Measurements from ENCODE around the gene GALNT11.
"Not testable (repeated sequence)": the region's sequence is repeated elsewhere in the genome, so short reads cannot be mapped to it uniquely, and the experiment has no call there.

The GALNT11 gene

DNA sequence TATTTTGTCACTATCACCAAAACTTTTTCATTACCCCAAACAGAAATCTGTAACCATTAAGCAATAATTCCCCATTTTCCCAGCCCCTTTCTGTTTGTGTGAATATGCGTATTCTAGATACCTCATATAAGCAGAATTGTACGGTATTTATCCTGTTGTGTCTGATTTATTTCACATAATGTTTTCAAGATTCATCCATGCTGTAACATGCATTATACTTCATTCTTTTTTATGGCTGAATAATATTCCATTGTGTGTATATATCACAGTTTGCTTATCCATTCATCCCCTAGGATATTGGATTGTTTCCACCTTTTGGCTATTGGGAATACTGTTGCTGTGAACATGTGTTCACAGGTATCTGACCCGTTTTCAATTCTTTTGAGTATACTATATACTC, 26.5 kb downstream of the GALNT11 start:
- ATAC-seq (no peak), DNase-seq (no peak)
- no peak overlapping the region for H3K4me3 Mint-ChIP-seq
- H3K4me1 Mint-ChIP-seq, result peaks cover 18% of the 10 kb centered on the region
- H3K27me3 Mint-ChIP-seq, result no peaks in the 10 kb centered on the region
- H3K9me3 Mint-ChIP-seq, result peaks cover 0 to 5% of the 10 kb centered on the region in 2 donors
- H3K27ac Mint-ChIP-seq, result no peak overlapping the region

DNA sequence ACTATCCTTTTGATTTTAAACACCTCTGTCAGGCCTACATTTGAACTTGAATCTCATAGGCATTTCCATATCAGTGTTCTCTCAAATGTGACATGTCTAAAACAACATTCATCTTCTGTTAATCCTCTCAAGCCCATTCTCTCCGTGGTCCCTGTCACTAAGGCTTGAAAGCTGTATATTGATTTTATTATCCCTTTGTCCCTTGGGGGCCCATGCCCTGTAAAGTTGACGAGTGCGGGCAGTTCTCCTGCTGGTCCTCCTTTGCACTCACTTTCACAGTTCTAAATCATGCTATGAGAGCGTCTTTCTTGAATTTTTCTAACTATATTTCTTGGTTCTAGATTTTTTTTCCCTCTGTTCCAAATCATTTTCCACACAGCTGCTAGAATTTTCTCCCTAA, 27.3 kb downstream of the GALNT11 start:
- H3K9me3 Mint-ChIP-seq, result peaks cover 0 to 5% of the 10 kb centered on the region in 2 donors
- no peak overlapping the region for H3K27ac Mint-ChIP-seq
- H3K27me3 Mint-ChIP-seq, result no peaks in the 10 kb centered on the region
- ATAC-seq (no peak), DNase-seq (no peak)
- no peak overlapping the region for H3K4me3 Mint-ChIP-seq
- peaks cover 18% of the 10 kb centered on the region for H3K4me1 Mint-ChIP-seq

DNA sequence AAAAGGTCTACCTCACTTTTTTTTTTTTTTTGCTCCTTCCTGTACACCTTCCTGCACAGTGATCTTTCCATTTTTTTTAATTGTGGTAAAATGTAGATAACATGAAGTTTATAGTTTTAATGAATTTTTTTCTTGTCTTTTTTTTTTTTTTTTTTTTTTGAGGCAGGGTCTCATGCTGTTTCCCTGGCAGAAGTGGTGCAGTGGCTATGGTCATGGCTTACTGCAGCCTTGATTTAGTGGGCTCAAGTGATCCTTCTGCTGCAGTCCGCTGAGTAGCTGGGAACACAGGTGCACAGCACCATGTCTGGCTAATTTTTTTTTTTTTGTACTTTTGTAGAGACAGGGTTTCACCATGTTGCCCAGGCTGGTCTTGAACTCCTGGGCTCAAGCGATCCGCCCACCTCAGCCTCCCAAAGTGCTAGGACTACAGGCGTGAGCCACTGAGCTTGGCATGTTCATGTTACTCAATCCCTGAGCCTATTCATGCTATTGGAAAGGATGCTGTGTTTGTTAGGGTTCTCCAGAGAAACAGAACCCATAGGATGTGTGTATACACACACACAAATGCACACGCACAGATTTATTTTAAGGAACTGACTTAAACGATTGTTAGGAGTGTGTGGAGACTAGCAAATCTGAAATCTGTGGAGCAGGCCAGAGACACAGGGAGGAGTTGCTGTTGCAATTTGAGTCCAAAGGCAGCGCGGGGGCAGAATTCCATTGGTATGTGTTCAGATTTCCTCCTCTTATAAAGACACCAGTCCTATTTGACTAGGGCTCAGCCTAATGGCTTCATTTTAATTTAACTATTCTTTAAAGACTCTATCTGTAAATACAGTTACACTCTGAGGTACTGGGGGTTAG, 29.1 kb downstream of the GALNT11 start:
- DNase-seq, result no peak
- Mint-ChIP-seq H3K4me3 (no peak overlapping the region), H3K9me3 (no peaks in the 10 kb centered on the region)

DNA sequence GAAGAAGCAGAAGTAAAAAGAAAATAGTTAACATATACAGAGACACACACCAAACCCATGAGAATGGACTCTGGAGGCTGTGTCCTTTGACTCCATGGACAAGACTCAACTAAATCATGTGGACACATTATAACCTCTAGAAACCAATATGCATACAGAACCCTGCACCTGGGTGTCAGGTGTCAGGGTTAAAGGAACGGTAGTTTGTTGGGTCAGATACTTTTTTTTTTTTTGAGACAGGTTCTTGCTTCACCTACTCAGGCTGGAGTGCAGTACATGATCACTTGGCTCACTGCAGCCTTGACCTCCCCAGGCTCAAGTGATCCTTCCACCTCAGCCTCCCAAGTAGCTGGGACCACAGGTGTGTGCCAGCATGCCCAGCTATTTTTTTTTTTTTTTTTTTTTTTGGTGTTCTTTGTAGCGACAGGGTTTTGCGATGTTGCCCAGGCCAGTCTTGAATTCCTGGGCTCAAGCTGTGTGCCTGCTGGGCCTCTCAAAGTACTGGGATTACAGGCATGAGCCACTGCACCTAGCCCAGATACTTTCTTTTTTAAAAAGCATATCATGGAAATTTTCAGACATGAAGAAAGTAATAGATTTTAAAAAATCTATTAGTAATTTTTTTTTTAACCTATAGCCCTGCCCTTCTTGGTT, 31.3 kb downstream of the GALNT11 start:
- Mint-ChIP-seq H3K27me3 (no peaks in the 10 kb centered on the region), H3K4me3 (no peak overlapping the region), H3K27ac (peak overlapping the region in 1 of 2 donors; percentile 36), H3K4me1 (peaks cover 5% of the 10 kb centered on the region), H3K9me3 (no peaks in the 10 kb centered on the region)
- no peak for ATAC-seq
- DNase-seq, result no peak

More for the DNA sequence above, 29.1 kb downstream of the GALNT11 start:
- ATAC-seq, result no peak
- Mint-ChIP-seq H3K4me1 (peaks cover 11% of the 10 kb centered on the region), H3K27ac (no peak overlapping the region), H3K27me3 (no peaks in the 10 kb centered on the region)

DNA sequence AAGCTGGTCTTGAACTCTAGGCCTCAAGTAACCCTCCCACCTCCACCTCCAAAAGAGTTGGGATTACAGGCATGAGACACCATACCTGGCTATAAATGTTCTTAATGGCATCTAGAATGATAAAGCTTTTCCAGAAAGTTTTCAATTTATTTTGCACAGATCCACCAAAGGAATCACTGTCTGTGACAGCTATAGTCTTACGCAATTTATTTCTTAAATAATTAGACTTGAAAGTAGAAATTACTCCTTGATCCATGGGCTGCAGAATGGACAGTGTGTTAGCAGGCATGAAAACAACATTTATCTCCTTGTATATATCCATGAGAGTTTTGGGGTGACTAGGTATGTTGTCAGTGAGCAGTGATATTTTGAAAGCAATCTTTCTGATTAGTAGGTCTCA, 33.8 kb downstream of the GALNT11 start:
- H3K4me1 Mint-ChIP-seq, result peaks cover 19% of the 10 kb centered on the region
- ATAC-seq, result no peak
- no peak overlapping the region for H3K27ac Mint-ChIP-seq
- DNase-seq, result no peak
- no peaks in the 10 kb centered on the region for H3K27me3 Mint-ChIP-seq
- no peak overlapping the region for H3K4me3 Mint-ChIP-seq
- peaks cover 0 to 16% of the 10 kb centered on the region in 2 donors for H3K9me3 Mint-ChIP-seq

DNA sequence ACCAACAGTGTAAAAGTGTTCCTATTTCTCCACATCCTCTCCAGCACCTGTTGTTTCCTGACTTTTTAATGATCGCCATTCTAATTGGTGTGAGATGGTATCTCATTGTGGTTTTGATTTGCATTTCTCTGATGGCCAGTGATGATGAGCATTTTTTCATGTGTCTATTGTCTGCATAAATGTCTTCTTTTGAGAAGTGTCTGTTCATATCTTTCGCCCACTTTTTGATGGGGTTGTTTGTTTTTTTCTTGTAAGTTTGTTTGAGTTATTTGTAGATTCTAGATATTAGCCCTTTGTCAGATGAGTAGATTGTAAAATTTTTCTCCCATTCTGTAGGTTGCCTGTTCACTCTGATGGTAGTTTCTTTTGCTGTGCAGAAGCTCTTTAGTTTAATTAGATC, 35.6 kb downstream of the GALNT11 start:
- not testable (repeated sequence) for H3K4me3 Mint-ChIP-seq, H3K27ac Mint-ChIP-seq, H3K27me3 Mint-ChIP-seq, DNase-seq, ATAC-seq
- Mint-ChIP-seq H3K4me1 (peaks cover 19% of the 10 kb centered on the region), H3K9me3 (peaks cover 4 to 17% of the 10 kb centered on the region in 2 donors)

DNA sequence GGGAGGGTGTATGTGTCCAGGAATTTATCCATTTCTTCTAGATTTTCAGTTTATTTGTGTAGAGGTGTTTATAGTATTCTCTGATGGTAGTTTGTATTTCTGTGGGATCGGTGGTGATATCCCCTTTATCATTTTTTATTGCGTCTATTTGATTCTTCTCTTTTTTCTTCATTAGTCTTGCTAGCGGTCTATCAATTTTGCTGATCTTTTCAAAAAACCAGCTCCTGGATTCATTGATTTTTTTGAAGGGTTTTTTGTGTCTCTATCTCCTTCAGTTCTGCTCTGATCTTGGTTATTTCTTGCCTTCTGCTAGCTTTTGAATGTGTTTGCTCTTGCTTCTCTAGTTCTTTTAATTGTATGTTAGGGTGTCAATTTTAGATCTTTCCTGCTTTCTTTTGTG, 37.7 kb downstream of the GALNT11 start:
- Mint-ChIP-seq H3K9me3 (peaks cover 4 to 17% of the 10 kb centered on the region in 2 donors), H3K4me1 (peaks cover 31% of the 10 kb centered on the region)
- H3K27ac Mint-ChIP-seq, ATAC-seq, H3K4me3 Mint-ChIP-seq, H3K27me3 Mint-ChIP-seq, DNase-seq: not testable (repeated sequence)

DNA sequence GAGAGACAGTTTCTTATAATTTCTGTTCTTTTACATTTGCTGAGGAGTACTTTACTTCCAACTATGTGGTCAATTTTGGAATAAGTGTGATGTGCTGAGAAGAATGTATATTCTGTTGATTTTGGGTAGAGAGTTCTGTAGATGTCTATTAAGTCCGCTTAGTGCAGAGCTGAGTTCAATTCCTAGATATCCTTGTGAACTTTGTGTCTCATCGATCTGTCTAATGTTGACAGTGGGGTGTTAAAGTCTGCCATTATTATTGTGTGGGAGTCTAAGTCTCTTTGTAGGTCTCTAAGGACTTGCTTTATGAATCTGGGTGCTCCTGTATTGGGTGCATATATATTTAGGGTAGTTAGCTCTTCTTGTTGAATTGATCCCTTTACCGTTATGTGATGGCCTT, 38.3 kb downstream of the GALNT11 start:
- not testable (repeated sequence) for H3K4me3 Mint-ChIP-seq, H3K27ac Mint-ChIP-seq, ATAC-seq, DNase-seq, H3K27me3 Mint-ChIP-seq
- Mint-ChIP-seq H3K4me1 (peaks cover 33% of the 10 kb centered on the region), H3K9me3 (peaks cover 4 to 17% of the 10 kb centered on the region in 2 donors)

DNA sequence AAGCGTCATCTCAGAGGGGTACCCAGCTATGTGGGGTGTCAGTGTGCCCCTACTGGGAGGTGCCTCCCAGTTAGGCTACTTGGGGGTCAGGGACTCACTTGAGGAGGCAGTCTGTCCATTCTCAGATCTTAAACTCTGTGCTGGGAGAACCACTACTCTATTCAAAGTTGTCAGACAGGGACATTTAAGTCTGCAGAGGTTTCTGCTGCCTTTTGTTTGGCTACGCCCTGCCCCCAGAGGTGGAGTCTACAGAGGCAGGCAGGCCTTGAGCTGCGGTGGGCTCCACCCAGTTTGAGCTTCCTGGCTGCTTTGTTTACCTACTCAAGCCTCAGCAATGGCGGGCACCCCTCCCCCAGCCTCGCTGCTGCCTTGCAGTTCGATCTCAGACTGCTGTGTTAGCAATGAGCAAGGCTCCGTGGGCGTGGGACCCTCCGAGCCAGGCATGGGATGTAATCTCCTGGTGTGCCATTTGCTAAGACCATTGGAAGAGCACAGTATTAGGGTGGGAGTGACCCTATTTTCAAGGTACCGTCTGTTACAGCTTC, 40.4 kb downstream of the GALNT11 start:
- not testable (repeated sequence) for H3K4me3 Mint-ChIP-seq, H3K27me3 Mint-ChIP-seq, DNase-seq, H3K27ac Mint-ChIP-seq, ATAC-seq
- peaks cover 11 to 28% of the 10 kb centered on the region in 2 donors for H3K9me3 Mint-ChIP-seq
- H3K4me1 Mint-ChIP-seq, result peaks cover 33% of the 10 kb centered on the region

DNA sequence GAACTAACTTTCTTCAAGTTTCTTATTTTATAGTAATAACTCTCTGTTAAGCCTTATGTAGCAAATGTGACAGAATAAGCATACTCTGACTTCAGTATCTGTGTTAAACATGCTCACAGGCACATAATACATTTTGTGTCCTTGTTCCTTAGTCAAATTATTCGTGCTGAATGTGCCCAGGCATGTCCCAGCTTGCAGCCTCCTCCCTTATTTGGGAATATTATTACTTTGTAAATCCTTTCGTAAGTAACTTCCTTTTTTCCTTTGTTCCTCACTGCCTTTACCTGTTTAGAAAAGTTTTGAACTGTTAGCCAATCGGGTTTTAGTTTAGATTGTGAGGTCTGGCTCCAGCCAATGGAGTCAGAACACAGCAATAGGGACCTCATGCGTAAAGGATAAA, 46.9 kb downstream of the GALNT11 start:
- ATAC-seq (no peak), DNase-seq (no peak)
- Mint-ChIP-seq H3K27ac (no peak overlapping the region), H3K27me3 (no peaks in the 10 kb centered on the region), H3K4me3 (no peak overlapping the region), H3K4me1 (peaks cover 50% of the 10 kb centered on the region), H3K9me3 (peaks cover 7 to 12% of the 10 kb centered on the region in 2 donors)

DNA sequence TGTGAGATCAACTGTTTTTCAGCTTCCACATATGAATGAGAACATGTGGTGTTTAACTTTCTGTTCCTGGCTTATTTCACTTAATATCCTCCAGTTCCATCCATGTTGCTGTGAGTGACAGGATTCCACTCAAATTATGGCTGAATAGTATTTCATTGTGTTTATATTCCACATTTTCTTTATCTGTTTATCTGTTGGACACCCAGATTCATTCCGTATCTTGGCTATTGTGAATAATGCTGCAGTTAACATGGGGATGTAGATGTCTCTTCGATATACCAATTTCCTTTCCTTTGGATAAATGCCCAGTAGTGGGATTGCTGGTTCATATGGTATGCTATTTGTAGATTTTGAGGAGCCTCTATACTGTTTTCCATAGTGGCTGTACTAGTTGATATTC, 47.9 kb downstream of the GALNT11 start:
- DNase-seq (no peak), ATAC-seq (no peak)
- Mint-ChIP-seq H3K27ac (no peak overlapping the region), H3K27me3 (no peaks in the 10 kb centered on the region), H3K4me1 (peaks cover 50% of the 10 kb centered on the region), H3K4me3 (no peak overlapping the region), H3K9me3 (peaks cover 7 to 12% of the 10 kb centered on the region in 2 donors)

DNA sequence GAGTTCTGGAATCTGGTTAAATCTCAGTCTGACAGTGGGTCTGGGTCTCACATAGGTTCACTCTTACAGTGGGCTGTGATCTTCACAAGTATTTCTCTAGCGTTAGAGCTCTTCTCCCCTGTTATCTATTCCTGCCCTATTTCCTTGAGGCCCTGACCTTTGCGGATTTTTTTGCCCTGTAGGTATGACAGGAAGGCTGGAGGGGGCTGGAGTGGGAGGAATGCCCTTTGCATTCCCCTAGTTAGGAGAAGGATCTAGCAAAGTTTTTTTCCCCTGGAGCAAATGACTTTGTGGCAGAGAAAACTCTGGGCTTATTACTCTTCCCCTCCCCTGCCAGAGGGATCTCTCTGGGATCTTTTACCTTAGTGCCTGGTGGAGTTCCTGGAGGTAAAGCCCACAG, 49.2 kb downstream of the GALNT11 start:
- H3K27me3 Mint-ChIP-seq, result no peaks in the 10 kb centered on the region
- peaks cover 63% of the 10 kb centered on the region for H3K4me1 Mint-ChIP-seq

DNA sequence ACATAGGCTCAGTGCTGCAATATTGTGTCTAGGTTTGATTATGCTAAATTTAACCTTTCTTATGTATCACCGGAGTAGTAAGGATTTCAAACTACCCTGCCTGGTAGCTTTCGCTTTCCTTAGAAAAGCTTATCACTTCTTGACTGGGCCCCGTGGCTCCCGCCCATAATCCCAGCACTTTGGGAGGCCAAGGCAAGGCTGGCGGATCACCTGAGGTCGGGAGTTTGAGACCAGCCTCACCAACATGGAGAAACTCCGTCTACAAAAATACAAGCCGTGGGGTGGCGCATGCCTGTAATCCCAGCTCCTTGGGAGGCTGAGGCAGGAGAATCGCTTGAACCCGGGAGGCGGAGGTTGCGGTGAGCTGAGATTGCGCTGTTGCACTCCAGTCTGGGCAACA, 49.9 kb downstream of the GALNT11 start:
- H3K4me1 Mint-ChIP-seq, result peaks cover 63% of the 10 kb centered on the region
- not testable (repeated sequence) for DNase-seq, H3K4me3 Mint-ChIP-seq, ATAC-seq, H3K27me3 Mint-ChIP-seq, H3K27ac Mint-ChIP-seq, H3K9me3 Mint-ChIP-seq

More for the DNA sequence above, 49.2 kb downstream of the GALNT11 start:
- H3K27ac Mint-ChIP-seq, result no peak overlapping the region
- DNase-seq (no peak), ATAC-seq (no peak)
- peaks cover 7 to 12% of the 10 kb centered on the region in 2 donors for H3K9me3 Mint-ChIP-seq
- H3K4me3 Mint-ChIP-seq, result no peak overlapping the region

DNA sequence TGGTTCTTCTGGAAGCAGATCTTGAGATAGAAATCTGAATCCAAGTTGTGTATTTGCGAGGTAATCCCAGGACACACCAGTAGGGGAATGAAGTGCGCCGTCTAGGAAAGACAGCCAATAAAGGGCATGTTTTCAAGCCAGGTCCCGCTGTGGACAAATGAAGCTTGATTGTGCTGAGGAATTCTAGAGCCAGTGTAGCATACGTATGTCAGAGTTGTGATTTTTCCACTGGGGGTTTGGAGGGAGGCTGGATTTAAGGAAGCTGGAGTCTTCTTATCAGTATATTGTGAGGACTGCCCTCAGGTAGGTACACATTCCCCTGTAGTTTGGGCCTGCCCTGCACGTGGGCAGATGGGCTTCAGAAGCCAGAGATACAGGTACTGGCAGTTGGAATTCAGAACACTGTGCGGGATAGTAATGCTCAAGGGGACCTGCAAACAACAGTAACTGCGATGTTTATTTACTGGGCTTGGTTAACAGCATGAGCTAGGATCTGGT, 50.9 kb downstream of the GALNT11 start:
- Mint-ChIP-seq H3K4me1 (peaks cover 63% of the 10 kb centered on the region), H3K9me3 (no peaks in the 10 kb centered on the region), H3K27ac (no peak overlapping the region), H3K4me3 (no peak overlapping the region), H3K27me3 (no peaks in the 10 kb centered on the region)
- ATAC-seq (peak; percentile 45), DNase-seq (no peak)

DNA sequence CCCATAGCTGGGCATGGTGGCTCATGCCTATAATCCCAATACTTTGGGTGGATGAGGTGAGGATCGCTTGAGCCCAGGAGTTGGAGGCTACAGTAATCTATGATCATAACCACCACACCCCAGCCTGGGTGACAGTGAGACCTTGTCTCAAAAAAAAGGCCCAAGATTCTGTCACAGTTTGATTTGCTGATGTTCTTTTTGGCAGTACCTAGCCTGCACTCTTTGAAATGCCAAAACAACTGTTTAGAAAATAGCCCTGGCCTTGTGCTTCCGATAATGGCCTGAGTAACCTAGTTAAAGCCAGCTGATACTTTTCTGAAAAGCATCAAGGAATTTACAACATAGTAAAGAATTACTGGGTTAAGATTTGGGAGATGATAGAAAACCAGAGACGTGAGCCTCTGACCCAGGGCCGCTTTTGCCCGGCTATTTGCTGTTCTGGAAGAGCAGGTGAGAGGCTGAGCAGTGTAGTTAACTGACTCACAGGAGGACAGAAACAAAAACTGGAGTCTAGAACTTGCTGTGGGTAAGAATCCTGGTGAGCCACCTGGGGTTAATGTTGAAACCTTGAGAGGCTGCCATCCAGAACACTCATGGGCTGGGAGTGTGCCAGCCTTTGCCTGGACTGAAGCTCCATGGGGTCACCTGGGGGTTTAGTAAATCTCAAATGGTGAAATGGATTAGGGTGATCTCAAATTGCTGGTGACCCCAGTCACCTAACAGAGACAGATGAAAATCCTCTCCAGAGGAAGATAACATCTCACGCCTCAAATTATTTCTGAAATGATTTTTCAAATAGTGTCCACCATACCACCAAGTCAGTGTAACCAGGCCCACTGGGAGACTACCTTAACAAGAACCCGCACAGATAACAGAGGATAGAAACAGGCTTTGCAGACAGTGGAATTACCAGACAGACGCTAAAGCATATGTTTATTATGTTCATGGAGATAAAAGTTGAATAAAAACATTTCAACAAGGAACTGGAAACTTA, 51.8 kb downstream of the GALNT11 start:
- H3K27me3 Mint-ChIP-seq, result no peaks in the 10 kb centered on the region
- H3K4me3 Mint-ChIP-seq, result no peak overlapping the region
- DNase-seq, result no peak
- no peaks in the 10 kb centered on the region for H3K9me3 Mint-ChIP-seq
- ATAC-seq, result no peak
- peak overlapping the region in 1 of 2 donors; percentile 24 for H3K27ac Mint-ChIP-seq
- peaks cover 62% of the 10 kb centered on the region for H3K4me1 Mint-ChIP-seq

Data from stimulated activated naive CD8-positive, alpha-beta T cell treated with anti-CD3 and anti-CD28 coated beads, Interleukin-15, amount 100 ng/mL, for 72 hours (primary cell).